Measurements from ENCODE around the gene PLEKHA5. TPM values are rescaled to one million over a fixed set of nuclear protein-coding genes. Genes with fewer than 3 reads are reported as not detected.
"Not testable (repeated sequence)": the region's sequence is repeated elsewhere in the genome, so short reads cannot be mapped to it uniquely, and the experiment has no call there.

Gene PLEKHA5
- total RNA-seq, 2 experiments from 2014 or later, result 2.1 to 3.2 TPM

DNA sequence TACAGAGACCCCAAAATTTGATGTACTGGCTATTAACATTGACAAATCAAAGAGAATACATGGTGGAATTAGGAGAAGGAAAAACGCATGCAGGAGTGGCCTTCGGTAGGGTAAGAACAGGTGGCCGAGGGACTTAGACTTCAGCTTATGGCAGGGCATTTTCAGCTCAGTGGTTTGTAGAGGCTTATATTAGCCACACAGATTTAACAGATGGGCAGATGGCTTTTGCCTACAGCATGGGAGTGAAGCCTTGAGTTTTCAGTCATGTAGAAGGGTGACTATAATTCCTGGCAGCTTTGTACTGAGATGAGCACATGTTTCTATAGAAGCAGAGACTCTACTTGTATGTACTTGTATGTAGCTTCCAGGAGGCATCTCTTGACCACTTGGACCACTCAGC is 40.9 kb upstream of the PLEKHA5 start:
- no peaks in the 10 kb centered on the region for H3K4me1 Mint-ChIP-seq (ENCODE audit: low read depth)
- H3K4me3 Mint-ChIP-seq, result no peak overlapping the region
- no peaks in the 10 kb centered on the region for H3K27me3 Mint-ChIP-seq
- DNase-seq (no peak), ATAC-seq (no peak)
- H3K36me3 Mint-ChIP-seq (ENCODE audit: low read depth), result no peaks in the 10 kb centered on the region
- H3K27ac Mint-ChIP-seq, result no peak overlapping the region
- ChIA-PET POLR2A (no interaction called here), CTCF (no interaction called here)
- TF ChIP-seq, protein P1, sequence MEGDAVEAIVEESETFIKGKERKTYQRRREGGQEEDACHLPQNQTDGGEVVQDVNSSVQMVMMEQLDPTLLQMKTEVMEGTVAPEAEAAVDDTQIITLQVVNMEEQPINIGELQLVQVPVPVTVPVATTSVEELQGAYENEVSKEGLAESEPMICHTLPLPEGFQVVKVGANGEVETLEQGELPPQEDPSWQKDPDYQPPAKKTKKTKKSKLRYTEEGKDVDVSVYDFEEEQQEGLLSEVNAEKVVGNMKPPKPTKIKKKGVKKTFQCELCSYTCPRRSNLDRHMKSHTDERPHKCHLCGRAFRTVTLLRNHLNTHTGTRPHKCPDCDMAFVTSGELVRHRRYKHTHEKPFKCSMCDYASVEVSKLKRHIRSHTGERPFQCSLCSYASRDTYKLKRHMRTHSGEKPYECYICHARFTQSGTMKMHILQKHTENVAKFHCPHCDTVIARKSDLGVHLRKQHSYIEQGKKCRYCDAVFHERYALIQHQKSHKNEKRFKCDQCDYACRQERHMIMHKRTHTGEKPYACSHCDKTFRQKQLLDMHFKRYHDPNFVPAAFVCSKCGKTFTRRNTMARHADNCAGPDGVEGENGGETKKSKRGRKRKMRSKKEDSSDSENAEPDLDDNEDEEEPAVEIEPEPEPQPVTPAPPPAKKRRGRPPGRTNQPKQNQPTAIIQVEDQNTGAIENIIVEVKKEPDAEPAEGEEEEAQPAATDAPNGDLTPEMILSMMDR (IDR thresholded peaks at IDR 0.05), result no peak
- H3K9me3 Mint-ChIP-seq, result no peaks in the 10 kb centered on the region
- intact Hi-C loops (cut with micrococcal nuclease), result no loop called here

DNA sequence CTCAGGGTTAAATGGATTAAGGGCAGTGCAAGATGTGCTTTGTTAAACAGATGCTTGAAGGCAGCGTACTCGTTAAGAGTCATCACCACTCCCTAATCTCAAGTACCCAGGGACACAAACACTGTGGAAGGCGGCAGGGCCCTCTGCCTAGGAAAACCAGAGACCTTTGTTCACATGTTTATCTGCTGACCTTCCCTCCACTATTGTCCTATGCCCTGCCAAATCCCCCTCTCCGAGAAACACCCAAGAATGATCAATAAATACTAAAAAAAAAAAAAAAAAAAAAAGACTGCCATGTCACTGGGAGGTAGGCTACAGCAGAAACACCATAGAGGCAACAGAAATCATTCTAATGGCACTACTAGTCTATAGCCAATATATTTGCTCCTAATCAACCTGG is 37.1 kb upstream of the PLEKHA5 start:
- POLR2A ChIA-PET; H3K36me3 Mint-ChIP-seq (ENCODE audit: low read depth); intact Hi-C loops (cut with micrococcal nuclease); CTCF ChIA-PET; H3K4me3 Mint-ChIP-seq; ATAC-seq; H3K27ac Mint-ChIP-seq; DNase-seq; H3K9me3 Mint-ChIP-seq; H3K27me3 Mint-ChIP-seq; H3K4me1 Mint-ChIP-seq (ENCODE audit: low read depth): not testable (repeated sequence)

DNA sequence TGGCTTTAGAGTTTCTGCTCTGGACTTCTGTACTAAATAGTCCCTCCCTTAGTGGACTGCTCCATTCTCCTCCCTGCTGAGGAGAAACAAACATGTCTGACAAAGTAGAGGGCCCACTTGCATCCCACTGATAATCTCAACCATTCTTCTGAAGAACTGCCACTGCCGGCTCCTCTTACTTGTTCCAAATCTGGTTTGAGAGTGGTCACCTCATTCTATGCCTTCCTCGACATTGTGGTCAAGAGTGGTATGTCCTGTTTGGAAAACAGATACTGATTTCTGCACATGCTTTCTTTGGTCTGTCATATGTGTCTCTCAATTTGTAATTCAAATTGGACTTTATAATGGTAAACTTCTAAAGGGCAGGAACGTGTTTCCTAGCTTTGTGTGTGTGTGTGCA is 36.3 kb upstream of the PLEKHA5 start:
- no peak for ATAC-seq
- no peak overlapping the region for H3K4me3 Mint-ChIP-seq
- CTCF ChIA-PET, result no interaction called here
- H3K36me3 Mint-ChIP-seq (ENCODE audit: low read depth), result no peaks in the 10 kb centered on the region
- no peak for DNase-seq
- no peaks in the 10 kb centered on the region for H3K9me3 Mint-ChIP-seq
- POLR2A ChIA-PET, result no interaction called here
- TF ChIP-seq, protein P1 (IDR thresholded peaks at IDR 0.05), result no peak
- intact Hi-C loops (cut with micrococcal nuclease), result no loop called here
- no peaks in the 10 kb centered on the region for H3K4me1 Mint-ChIP-seq (ENCODE audit: low read depth)
- no peaks in the 10 kb centered on the region for H3K27me3 Mint-ChIP-seq
- H3K27ac Mint-ChIP-seq, result no peak overlapping the region

DNA sequence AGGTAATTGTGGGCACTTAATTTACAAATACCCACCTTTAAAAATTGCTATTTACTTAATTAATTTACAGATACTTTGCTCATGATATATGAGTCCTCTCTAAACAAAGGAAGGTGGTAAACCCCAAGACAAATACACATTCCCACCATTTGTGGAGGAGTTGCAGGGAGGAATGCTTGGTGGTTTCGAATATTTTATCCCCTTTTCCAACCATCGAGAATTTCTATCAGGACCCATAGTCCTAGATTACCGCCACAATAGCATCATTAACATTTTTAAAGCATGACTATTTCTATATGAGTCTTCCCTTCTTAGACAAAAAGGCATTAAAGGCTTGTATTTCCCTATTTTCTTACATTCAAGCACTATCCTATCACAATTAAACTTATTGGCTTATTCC is 34.2 kb upstream of the PLEKHA5 start:
- no peak overlapping the region for H3K27ac Mint-ChIP-seq
- intact Hi-C loops (cut with micrococcal nuclease), result no loop called here
- CTCF ChIA-PET, result no interaction called here

DNA sequence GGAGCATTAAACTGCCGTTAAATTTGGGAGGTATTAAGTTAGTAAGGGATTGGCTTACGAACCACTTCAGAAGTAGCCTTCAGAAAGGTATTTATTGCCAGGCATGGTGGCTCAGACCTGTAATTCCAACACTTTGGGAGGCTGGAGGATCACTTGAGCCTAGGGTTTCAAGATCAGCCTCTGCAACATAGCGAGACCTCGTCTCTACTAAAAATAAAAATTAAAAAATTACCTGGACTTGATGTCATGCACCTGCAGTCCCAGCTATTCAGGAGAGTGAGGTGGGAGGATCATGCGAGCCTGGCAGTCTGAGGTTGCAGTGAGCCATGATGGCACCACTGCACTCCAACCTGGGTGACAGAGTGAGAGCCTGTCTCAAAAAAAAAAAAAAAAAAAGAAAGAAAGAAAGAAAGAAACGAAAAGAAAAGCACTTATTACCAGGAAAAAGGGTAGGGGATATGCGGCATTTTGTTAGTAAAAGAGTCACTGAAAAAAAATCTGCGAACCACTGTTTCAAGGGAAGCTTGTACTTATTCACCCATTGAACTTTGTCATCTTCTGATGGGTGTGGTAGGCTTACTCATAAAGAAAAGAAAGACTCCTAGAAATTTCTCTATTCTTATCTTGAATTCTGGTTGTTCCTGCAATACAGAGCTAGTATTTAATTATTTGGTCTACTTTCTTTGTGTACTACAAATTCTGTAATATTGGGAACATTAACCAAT is 33.6 kb upstream of the PLEKHA5 start:
- no peak for DNase-seq
- TF ChIP-seq, protein P1 (IDR thresholded peaks at IDR 0.05), result no peak
- Mint-ChIP-seq H3K4me3 (no peak overlapping the region), H3K36me3 (ENCODE audit: low read depth) (no peaks in the 10 kb centered on the region), H3K4me1 (ENCODE audit: low read depth) (no peaks in the 10 kb centered on the region), H3K27ac (no peak overlapping the region), H3K27me3 (no peaks in the 10 kb centered on the region), H3K9me3 (no peaks in the 10 kb centered on the region)
- CTCF ChIA-PET, result no interaction called here
- POLR2A ChIA-PET, result no interaction called here
- no peak for ATAC-seq
- intact Hi-C loops (cut with micrococcal nuclease), result no loop called here

More for the DNA sequence above, 34.2 kb upstream of the PLEKHA5 start:
- ATAC-seq (no peak), DNase-seq (no peak)
- TF ChIP-seq, protein P1 (IDR thresholded peaks at IDR 0.05), result no peak
- Mint-ChIP-seq H3K36me3 (ENCODE audit: low read depth) (no peaks in the 10 kb centered on the region), H3K27me3 (no peaks in the 10 kb centered on the region), H3K4me3 (no peak overlapping the region), H3K4me1 (ENCODE audit: low read depth) (no peaks in the 10 kb centered on the region), H3K9me3 (no peaks in the 10 kb centered on the region)
- POLR2A ChIA-PET, result no interaction called here

All from activated CD8-positive, alpha-beta T cell treated with anti-CD3 and anti-CD28 coated beads for 36 hours (primary cell).